LNCAP (cell line): ENCODE measurements around the gene NOD1.

Source experiments
- TF ChIP-seq, protein P1 (sequence below): fragments of 450-650 bp; IDR thresholded peaks from 2 replicates; pipeline ENCODE4 v1.5.1; 2017; ENCODE audit warnings: mild to moderate bottlenecking

NOD1 gene, protein sequence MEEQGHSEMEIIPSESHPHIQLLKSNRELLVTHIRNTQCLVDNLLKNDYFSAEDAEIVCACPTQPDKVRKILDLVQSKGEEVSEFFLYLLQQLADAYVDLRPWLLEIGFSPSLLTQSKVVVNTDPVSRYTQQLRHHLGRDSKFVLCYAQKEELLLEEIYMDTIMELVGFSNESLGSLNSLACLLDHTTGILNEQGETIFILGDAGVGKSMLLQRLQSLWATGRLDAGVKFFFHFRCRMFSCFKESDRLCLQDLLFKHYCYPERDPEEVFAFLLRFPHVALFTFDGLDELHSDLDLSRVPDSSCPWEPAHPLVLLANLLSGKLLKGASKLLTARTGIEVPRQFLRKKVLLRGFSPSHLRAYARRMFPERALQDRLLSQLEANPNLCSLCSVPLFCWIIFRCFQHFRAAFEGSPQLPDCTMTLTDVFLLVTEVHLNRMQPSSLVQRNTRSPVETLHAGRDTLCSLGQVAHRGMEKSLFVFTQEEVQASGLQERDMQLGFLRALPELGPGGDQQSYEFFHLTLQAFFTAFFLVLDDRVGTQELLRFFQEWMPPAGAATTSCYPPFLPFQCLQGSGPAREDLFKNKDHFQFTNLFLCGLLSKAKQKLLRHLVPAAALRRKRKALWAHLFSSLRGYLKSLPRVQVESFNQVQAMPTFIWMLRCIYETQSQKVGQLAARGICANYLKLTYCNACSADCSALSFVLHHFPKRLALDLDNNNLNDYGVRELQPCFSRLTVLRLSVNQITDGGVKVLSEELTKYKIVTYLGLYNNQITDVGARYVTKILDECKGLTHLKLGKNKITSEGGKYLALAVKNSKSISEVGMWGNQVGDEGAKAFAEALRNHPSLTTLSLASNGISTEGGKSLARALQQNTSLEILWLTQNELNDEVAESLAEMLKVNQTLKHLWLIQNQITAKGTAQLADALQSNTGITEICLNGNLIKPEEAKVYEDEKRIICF

DNA sequence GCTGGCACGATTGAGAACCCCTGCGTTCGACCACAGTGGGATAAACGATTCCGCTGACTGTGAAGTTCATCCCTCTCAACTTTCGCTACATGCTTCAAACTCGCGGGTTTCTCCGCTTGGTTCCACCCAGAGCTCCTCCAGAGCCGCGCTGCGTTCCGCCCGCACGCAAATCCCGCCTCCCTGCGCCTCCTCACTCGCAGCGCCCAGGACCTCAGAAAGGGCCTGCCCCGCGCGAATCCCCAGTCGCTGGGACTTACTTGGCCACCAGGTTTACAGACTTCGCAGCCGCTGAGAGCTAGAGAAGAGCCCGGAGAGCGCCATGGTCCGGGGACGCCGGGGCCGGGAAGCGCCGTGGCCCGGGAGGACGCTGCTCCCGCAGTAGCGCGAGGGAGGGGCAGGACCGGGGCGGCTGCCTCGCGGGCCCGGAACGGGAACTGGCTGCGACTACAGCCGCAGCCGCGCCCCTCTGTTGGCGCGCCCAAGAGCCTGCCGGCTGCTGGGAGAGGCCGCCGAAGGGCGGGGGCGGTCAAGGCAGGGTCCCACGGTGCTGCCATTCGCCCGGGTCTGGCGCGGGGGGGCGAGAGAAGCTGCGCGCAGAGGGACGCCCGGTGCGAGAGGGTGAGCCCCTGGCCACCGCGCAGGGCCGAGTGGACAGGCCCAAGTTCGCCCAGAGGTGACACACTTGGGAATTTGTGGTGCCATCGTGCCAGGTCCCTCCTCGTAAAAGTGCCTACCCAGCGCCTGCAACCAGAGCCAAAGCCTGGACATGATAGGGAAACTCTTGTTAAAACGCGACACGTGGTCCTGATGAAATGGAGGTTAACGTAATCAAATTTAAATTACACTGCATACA is at the start of gene NOD1:
TSS of gene NOD1 (minus strand) at position 436 of the 853 bp plus-strand sequence. CDS start 21,863 bp downstream, outside the sequence.
- TF ChIP-seq, protein P1, sequence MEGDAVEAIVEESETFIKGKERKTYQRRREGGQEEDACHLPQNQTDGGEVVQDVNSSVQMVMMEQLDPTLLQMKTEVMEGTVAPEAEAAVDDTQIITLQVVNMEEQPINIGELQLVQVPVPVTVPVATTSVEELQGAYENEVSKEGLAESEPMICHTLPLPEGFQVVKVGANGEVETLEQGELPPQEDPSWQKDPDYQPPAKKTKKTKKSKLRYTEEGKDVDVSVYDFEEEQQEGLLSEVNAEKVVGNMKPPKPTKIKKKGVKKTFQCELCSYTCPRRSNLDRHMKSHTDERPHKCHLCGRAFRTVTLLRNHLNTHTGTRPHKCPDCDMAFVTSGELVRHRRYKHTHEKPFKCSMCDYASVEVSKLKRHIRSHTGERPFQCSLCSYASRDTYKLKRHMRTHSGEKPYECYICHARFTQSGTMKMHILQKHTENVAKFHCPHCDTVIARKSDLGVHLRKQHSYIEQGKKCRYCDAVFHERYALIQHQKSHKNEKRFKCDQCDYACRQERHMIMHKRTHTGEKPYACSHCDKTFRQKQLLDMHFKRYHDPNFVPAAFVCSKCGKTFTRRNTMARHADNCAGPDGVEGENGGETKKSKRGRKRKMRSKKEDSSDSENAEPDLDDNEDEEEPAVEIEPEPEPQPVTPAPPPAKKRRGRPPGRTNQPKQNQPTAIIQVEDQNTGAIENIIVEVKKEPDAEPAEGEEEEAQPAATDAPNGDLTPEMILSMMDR, result no peak

DNA sequence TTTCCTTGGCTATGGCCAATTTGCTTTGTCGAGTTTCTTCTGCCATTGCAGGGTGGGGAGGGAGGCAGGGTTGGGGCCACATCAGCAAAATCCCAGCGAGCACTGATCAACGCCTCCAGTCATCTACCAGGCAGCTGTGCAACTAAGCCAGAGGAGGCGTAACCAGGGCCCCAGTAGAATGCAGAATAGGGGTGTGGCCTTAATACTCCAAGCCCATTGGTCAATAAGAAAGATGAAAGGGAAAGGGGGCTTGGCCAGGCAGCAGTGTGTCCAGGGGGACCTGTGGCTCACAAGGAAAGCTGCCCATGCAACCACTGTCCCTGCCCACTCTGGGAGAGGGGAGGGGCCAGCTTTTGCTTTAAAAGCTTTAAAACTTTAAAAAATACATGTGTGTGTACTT is 47.6 kb upstream of the NOD1 start:
- TF ChIP-seq, protein P1, result no peak

DNA sequence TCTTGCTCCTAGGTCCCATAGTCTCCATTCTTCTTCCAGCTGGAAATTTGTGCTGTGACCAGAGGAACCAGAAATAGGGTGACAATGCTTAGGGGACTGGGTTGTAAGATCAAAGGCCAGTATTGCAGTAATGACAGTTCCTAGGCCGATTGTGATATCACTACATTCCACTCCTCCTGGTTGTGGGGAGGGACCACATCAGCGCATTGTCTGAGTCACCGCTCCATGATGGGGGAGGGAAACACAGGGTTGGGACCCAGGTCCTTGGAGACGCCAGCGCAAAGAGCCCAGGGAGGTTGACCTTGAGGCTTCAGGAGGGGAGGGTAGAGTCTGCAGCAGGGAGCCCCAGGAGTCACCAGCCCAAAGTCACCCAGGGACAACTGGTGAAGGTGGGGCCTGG is 46.8 kb upstream of the NOD1 start:
- TF ChIP-seq, protein P1, result no peak

DNA sequence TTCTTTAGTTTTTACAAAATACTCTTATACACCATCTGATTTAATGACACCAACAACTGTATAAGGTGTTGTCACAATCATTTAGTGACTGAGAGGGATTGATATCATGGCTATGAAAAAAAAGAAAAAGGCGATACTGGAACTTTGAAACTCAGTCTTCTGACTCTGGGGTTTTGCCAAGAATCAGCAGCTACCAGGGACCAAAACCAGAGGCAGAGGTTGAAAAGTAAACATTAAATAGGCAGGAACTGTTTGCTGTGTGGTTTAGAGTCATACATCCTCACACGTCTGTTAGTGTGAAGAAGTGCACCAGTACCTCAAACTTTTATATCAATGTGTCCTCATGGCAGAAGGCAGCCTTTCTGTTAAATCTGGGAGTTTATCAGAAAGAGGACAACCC is 46.0 kb upstream of the NOD1 start:
- TF ChIP-seq, protein P1, result no peak

DNA sequence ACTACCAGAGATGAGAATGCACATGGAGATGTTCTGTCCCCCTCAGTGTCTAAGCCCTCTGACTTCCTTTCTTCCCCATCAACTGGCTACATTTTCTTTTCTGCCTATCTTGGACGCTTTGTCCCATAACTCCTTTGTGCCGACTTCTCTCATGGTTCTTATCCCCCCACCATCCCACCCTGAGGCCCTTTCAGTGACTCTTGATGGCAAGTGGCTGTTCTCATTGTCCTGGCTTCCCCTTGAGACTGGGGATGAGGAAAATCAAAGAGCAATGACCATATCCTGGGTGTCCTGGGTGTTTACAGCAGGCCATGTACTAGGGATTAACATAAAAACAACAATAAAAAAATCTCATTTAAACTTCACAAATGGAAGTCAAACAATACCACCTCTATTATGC is 44.9 kb upstream of the NOD1 start:
- TF ChIP-seq, protein P1, result no peak

DNA sequence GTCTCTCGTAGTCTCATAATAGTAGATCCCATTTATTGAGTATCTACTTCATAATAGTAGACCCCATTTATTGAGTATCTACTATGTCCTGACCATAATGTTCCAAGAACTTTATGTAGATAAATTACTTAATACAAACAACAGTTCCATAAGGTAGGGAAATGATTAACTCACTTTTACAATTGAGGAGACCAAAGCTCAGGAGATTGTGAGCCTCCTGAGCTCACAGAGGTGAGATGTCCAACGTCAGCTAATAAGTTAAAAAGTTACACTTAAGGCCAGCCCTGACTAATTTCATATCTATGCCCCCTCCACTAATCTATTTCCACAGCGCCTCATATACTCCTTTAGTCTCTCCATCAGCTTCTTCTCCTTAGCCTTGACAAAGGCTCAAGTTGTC is 43.6 kb upstream of the NOD1 start:
- TF ChIP-seq, protein P1, result no peak

DNA sequence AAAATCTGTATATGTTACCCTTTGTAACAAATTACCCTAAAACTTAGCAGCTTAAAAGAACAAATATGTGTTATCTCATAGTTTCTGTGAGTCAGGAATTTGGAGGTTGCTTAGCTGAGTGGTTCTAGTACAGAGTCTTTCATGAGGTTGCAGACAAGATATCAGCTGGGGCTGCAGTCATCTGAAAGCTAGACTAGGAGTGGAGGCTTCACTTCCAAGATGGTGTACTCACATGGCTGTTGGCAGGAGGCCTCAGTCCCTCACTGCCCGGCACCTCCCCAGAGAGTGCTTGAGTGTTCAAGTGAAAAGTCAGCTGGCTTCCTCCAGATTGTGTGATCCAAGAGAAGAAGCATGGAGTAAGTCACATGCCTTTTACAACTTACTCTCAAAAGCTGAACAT is 42.9 kb upstream of the NOD1 start:
- TF ChIP-seq, protein P1, result no peak
